Islet of Langerhans (tissue), 1 donor: Measurements from ENCODE around the gene TRIO.
"Not testable (repeated sequence)": the region's sequence is repeated elsewhere in the genome, so short reads cannot be mapped to it uniquely, and the experiment has no call there.

Experiments used
- FAIRE-seq: peaks from one replicate; lab custom pipeline; 2011; peaks lifted over from hg19 to GRCh38; lab: Jason Lieb, UNC

TRIO gene

DNA sequence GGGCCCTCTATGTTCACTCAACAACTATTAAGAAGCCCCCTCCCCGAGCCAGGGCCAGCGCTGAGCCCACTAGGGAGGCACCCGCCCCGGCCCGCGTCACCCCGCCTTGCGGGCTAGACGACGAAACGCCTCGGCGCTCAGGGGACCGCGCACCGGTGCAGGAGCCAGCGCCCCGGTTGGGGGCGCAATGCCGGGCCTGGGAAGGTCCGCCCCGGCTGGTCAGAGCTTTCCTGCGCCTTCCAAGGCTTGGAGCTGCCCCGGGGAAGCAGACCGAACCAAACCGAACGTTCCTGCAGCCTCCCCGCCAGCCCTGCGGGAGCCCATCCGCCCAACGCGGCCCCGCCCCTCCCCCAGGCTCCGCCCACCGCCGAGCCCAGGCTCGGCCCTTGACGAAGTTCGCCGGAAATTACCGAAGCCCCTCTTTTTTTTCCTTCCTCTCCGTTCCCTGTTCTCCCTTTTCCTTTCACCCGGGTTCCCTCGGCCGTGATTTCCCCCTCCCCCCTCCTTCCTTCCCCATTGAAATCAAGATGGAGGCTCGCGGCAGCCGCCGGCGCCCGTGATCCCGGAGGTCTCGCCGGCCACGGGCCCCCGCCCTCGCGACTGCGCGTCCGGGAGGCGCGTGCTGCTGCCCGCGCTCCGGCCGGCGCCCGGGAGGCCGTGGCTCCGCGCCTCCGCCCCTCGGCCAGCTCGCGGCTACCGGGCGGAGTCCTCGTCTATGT lies at the start of gene TRIO:
Gene TRIO (plus strand): TSS at position 516 of the 719 bp plus-strand sequence. CDS start 384 bp downstream, outside the sequence.
- no peak for FAIRE-seq

GRCh38 chr5:14097380-14097779 lies 45.8 kb upstream of the TRIO start:
- not testable (repeated sequence) for FAIRE-seq

GRCh38 chr5:14097998-14098471 lies 45.1 kb upstream of the TRIO start:
- no peak for FAIRE-seq

GRCh38 chr5:14100281-14100680 lies 42.9 kb upstream of the TRIO start:
- FAIRE-seq = no peak

DNA sequence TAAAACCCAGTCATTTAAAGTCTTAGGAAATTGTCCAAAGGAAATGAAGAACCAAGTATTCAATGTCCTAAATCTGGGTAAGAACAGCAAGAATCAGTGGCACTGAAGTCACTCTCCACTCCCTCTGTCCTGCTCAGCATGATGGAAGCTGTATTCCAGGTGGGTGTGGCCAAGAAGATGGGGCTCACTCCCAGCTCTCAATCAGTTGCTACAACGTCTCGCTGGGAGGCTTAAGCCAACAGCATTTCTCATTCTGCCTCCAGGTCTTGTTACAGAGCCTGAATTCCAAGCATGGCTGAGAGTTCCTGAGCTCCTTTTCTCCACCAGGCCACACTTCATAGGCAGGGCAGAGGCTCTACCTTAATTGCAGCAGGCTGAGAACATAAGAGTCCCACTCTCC lies 41.2 kb upstream of the TRIO start:
- no peak for FAIRE-seq

DNA sequence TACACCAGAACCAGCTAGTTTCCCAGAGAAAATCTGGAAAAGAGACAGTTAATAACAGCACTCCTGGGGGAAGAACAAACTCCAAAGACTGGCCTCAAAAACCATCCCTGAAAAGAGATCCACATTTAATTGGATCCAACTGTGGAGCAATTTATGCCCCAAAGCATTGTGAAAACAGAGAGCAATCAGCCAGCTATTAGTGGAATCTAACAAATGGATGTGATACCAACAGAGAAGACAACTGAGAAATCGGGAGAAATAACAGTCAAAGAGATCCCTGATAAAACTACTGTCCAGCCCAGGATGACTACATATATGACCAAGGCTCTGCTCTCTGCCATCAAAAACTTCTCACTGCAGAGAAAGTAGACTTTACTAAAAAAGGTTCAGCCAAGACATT lies 40.5 kb upstream of the TRIO start:
- no peak for FAIRE-seq

DNA sequence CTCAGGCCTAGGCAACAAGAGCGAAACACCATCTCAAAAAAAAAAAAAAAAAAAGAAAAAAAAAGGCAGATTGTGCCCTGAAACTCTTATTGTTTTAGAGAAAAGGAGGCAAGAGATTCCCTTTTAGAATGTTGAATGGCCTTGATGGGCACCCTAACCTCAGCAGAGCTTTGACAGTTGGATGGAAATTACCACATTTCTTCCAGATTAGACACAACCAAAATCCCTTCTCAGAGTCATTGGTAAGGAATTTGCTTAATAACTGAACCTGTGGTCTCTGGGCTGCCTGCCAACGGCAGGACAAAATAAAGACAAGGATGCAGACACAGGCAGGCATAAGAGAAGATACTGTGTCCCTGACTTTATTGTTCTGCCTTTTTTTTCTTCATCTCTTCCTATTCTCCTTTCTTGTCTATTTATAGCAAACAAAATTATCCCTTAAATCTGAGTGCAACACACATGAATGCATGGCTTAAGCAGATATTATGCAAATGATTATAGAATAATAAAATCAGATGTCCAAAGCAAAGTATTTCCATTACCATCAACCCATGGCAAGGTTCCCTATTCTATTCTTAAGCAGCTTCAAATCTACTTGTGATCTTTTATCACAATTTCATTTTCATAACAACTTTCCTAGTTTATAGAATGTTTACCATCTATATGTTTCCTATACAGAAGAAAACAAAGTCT lies 37.3 kb upstream of the TRIO start:
- FAIRE-seq = no peak

- no peak for FAIRE-seq
These were observed 35.6 kb upstream of the TRIO start for GRCh38 chr5:14107536-14107935.

- FAIRE-seq = peak; percentile 51
These were observed 34.8 kb upstream of the TRIO start for GRCh38 chr5:14108170-14108996.

GRCh38 chr5:14109041-14109747 lies 33.9 kb upstream of the TRIO start:
- FAIRE-seq = no peak

DNA sequence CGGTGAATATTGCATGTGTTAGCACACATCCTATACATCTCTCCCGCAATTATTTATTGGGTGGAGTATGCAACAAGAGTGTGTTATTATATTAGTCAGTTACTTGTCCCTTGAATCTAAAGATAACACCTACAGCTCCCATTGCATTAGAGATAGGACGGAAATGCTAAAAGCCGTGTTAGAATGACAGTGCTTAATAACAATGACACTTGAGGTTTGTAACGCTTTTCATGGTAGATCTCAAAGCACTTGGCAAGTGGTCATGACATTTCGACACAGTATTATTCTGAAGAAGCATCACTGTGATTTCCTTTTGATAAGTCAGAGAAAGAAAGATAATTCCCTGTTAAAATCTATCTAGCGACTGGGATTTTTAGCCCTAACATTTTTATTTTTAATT lies 33.4 kb upstream of the TRIO start:
- no peak for FAIRE-seq

DNA sequence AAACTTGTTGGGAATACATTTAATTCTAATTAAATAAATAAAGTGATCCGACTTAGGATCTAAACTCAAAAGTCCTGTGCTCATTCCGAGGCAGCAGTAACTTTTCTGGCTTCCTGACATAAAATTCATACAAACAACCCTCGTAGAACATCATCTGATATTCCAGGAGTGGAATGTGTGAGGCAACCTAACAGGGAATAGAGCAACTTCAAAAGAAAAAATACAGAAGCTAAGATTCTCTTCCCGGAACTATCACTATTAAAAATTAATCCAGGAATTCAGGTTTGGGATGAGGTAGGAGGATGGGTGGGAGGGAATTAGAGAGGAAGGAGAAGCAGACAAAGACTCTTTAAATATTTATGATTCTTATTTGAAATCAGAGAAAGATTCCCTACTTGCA lies 32.9 kb upstream of the TRIO start:
- FAIRE-seq = no peak

DNA sequence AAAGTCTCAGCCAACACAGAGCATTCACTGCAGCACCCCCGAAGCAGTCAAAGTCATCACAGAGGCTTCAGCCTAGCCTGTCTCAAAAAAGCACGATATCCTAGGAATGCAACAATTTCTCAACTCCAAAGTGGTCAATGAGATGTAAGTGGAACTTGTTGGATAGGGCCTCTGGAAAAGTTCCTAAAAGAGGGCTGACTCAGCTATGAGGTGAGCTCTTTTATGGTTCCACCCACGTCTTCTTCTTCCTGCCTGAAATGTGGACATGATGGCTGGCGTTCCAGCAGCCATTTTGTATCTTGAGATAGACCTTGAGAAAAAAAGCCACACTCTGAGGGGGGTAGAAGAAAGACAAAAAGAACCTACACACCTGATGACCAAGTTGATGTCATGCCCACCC lies 32.5 kb upstream of the TRIO start:
- no peak for FAIRE-seq

GRCh38 chr5:14112998-14113652 lies 30.0 kb upstream of the TRIO start:
- FAIRE-seq = no peak

GRCh38 chr5:14114615-14115251 lies 28.4 kb upstream of the TRIO start:
- FAIRE-seq = no peak

DNA sequence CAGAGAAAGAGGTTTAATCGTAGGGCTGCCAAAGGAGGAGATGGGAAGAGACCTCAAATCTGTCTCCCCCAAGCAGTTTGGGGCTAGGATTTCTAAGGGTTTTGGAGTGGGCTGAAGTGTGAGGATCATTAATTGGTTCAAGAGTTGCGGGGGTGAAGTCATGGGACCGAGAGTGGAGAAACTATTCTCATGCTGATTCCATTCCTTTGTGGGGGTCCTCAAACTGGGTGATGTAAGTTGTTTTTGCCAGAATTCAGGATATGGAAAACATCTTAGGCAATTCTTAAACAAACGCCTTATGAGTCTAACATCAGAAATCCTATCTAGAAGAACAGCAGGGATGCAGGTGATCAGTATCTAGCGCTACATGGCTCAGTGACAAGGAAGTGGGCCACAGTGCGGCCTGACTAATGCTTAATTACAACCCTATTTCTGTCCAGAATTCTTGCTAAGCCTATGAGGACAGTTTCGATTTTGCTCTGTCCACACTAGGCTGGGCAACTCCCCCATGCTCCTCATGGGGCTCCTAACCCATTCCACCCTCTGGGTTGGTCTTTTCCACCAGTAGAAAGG lies 27.7 kb upstream of the TRIO start:
- no peak for FAIRE-seq

DNA sequence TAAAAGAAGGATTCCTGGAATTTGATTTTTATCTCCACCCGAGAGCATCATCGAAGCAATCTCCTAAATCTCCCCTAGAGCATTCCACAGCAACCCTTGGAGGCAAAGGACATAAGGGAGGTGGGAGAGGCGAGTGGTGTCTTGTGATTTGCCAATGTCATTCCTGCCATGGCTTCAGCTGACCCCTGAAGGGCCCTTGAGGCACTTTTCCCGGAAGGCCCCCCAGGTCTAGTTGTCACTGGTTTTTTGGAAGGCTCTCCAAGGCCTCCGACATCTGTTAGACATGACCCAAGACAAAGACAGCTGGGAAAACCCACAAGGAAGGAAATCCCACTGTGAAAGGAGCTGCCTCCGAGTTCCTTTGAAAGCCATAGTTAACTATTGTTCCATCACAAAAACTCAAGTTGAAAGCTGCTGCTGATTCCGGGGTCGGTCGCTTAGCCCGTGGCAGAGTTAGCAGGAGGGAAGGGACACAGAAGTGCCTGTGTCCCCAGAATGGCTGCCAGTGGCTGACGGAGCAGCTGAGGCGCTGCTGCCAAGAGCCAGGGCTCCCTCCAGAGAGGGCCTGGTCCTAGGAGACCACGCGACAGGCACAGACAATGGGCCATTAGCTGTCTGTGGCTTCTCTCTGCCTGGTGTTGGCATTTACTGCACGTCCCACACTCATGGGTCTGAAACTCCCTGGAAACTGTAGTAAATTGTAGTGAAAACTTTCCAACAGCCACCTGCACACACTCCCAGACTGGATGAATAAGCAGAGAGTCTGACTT lies 24.4 kb upstream of the TRIO start:
- FAIRE-seq = no peak

- no peak for FAIRE-seq
These were observed 23.0 kb upstream of the TRIO start for GRCh38 chr5:14120176-14120575.

DNA sequence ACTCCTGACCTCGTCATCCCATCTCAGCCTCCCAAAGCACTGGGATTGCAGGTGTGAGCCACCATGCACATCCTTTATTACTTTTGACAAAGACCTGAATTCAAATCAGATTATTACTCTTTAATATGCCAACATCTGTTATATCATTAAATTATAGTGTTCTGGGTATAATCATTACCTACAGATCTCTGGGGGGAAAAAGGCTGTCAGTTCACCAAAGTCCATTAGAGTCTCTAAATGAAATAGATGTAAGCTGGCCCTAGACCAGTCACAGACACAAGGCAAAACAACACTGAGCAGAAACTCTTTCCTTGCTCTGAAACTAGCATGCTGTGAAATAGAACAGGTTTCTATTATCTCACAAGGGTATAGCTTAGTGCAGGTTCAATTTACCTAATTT lies 21.6 kb upstream of the TRIO start:
- no peak for FAIRE-seq

- no peak for FAIRE-seq
These were observed 21.1 kb upstream of the TRIO start for GRCh38 chr5:14122089-14122488.
